Measurements from ENCODE around the gene GNGT2.

Gene GNGT2

DNA sequence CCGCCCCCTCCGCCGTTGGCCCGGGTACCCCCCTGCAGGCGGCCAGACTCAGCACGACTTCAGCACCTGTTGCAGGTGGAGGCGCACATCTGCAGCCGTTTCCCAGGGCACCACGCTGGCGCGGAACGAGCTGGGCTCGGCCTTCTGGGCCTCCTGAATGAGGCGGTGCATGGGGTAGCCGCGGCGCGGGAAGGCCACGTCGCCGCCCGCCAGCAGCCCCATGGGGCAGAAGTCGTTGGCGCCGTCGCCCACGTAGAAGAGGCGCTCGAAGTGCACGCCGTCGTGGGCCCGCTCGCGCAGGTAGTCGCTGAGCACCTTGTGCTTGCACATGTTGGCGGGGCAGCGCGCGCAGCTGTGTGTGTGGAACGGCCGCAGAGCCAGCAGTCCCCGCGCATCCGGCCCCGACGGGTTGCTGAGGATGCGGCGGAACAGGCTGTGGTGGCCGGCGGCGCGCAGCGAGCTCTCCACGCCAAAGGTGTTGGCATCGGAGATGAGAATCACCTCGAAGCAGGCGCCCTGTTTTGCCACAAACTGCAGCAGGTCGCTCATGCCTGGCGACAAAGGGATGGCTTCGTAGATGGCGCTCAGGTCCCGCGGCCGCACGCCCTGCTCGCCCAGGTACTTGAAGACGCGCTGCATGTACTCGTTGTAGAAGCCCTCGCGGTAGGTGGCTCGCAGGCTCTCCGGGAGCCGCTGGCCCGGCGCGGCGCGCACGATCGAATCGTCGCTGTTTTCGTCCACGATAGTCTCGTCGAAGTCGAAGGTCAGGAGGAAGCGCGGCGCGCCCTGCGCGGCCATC is 14.0 kb upstream of the GNGT2 start:
- TF ChIP-seq POLR2A (IDR thresholded peaks at IDR 0.05; ENCODE audit: extremely low read depth, insufficient read length) (no peak), MYC (IDR thresholded peaks at IDR 0.05; ENCODE audit: low read depth, low read length) (no peak), MAX (IDR thresholded peaks at IDR 0.05; ENCODE audit: low read depth, low read length) (no peak), CTCF (IDR thresholded peaks at IDR 0.05; ENCODE audit: low read depth, low read length) (no peak)
- no peak for DNase-seq (ENCODE audit: low read depth)
- no peak overlapping the region for H3K4me3 ChIP-seq (ENCODE audit: low read depth, low read length)

DNA sequence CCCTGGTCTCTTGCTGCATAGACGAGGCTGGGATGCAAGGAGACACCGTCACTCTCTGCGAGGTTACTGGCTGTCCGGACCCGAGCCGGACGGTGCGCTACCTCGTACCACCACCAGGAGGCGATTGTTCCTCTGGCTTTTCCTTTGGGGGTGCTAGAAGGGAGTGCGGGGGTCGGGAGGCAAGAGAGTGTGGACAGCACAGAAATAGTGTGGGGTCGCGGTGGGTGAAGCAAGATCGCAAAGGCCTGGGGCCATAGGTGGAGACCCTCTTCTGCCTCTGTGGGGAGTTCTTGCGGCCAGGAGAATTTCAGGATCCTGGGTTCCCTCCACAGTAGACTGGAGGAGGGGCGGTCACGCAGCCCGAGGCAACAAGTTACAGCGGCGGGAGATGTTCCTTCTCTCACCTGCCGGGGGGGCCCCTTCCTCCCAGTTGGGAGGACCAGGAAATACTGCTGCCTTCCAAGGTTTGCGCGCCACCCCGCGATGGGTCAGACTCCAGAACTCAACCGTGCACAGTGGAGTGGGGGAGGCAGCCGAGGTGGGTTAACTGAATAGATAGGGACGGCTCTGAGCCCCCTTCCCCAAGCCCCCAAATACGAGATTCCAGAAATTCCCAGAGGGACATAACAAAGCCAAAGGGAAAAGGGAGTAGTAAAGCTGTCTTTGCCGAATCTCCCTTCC is 13.3 kb upstream of the GNGT2 start:
- peak; percentile 56 for DNase-seq (ENCODE audit: low read depth)
- H3K4me3 ChIP-seq (ENCODE audit: low read depth, low read length) = no peak overlapping the region
- TF ChIP-seq CTCF (IDR thresholded peaks at IDR 0.05; ENCODE audit: low read depth, low read length) = peak; percentile 87
- TF ChIP-seq MAX (IDR thresholded peaks at IDR 0.05; ENCODE audit: low read depth, low read length) = no peak
- no peak for TF ChIP-seq MYC (IDR thresholded peaks at IDR 0.05; ENCODE audit: low read depth, low read length)
- TF ChIP-seq POLR2A (IDR thresholded peaks at IDR 0.05; ENCODE audit: extremely low read depth, insufficient read length) = no peak

DNA sequence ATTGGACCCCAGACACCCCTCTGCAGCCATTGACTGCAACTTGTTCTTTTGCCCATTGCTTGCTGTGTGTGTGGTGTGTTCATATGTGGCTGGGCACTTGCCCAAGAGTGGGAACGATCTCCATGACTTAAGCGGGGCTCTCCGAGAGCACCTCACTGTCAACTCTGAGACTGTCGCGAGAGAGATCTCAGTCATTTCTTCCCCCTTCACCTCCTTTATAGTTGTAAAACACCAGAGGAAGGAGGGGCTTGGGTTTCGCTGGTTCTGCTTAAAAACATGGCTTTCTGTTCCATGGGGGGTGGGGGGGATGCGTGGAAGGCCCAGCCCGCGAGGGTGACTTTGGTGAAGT is 12.8 kb upstream of the GNGT2 start:
- no peak for DNase-seq (ENCODE audit: low read depth)
- TF ChIP-seq POLR2A (IDR thresholded peaks at IDR 0.05; ENCODE audit: extremely low read depth, insufficient read length) = no peak
- no peak for TF ChIP-seq MAX (IDR thresholded peaks at IDR 0.05; ENCODE audit: low read depth, low read length)
- TF ChIP-seq MYC (IDR thresholded peaks at IDR 0.05; ENCODE audit: low read depth, low read length) = no peak
- no peak for TF ChIP-seq CTCF (IDR thresholded peaks at IDR 0.05; ENCODE audit: low read depth, low read length)
- H3K4me3 ChIP-seq (ENCODE audit: low read depth, low read length) = no peak overlapping the region

DNA sequence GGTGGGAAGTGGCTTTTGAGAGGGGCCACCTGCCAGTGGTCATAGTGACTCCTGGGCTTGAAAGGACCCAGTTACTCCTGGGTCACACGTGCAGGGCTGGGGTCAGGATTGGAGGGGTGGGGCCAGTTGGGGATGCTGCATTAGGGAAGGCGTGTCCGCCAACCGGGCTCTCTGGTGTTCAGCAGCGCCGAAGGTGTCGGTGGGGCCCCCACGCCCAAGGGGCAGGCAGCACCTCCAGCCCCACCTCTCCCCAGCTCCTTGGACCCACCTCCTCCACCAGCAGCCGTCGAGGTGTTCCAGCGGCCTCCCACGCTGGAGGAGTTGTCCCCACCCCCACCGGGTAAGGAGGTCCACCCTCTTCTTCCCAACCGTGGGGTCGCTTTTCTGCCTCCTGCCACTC is 9.6 kb upstream of the GNGT2 start:
- no peak for DNase-seq (ENCODE audit: low read depth)
- TF ChIP-seq POLR2A (IDR thresholded peaks at IDR 0.05; ENCODE audit: extremely low read depth, insufficient read length) (no peak), CTCF (IDR thresholded peaks at IDR 0.05; ENCODE audit: low read depth, low read length) (no peak), MAX (IDR thresholded peaks at IDR 0.05; ENCODE audit: low read depth, low read length) (no peak), MYC (IDR thresholded peaks at IDR 0.05; ENCODE audit: low read depth, low read length) (no peak)
- no peak overlapping the region for H3K4me3 ChIP-seq (ENCODE audit: low read depth, low read length)

DNA sequence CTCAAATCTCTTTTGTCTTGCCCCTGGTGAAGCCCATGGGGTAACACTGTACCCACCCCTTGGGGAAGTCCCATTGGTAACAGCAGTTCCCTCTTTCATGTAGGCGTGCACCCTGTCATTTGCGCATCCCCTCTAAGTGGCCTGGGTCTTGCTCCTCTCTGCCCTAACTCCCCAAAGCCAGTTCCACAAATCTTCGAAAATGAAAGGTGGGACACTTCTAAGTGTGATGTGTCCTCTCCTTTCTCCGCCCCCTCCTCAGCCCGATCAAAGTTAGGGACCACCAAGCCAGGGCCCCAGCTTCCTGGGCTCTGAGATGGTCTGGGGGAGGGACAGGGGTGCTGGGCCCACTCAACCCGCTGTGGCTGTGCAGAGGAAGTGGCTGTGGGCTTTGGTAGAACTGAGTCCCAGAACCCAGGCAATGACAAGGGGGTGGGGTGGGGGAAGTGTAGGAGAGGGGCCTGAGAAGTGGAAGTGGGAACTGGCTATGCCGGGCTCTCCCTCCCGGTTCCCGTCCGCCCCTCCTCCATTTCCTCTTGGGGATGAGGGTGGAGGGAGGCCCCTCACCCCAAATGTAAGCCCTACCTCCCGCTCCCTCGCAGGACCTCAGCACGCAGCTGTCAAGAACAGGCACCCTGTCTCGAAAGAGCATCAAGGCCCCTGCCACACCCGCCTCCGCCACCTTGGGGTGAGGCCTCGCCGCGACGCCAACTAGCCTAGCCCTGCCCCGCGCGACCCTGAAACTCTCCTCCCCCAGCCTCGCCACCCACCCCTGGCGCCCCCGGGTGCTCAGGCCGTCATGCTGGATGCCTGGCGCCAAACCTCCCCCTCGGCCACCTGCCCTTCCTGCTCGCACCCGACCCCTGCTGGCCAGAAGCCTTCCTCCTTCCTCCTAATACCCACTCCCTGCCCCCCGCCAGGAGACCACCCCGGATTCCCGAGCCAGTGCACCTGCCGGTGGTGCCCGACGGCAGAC is 8.9 kb upstream of the GNGT2 start:
- DNase-seq (ENCODE audit: low read depth) = peak; percentile 74
- no peak overlapping the region for H3K4me3 ChIP-seq (ENCODE audit: low read depth, low read length)
- TF ChIP-seq CTCF (IDR thresholded peaks at IDR 0.05; ENCODE audit: low read depth, low read length) (no peak), MYC (IDR thresholded peaks at IDR 0.05; ENCODE audit: low read depth, low read length) (no peak), POLR2A (IDR thresholded peaks at IDR 0.05; ENCODE audit: extremely low read depth, insufficient read length) (no peak), MAX (IDR thresholded peaks at IDR 0.05; ENCODE audit: low read depth, low read length) (no peak)
